GM10266 (cell line): ENCODE data around the gene OR2B3.

Experiments used
- DNase-seq: peaks from one replicate; pipeline ENCODE4 v3.0.0; 2012; ENCODE audit errors: extremely low spot score
- TF ChIP-seq, protein P1 (sequence below): IDR thresholded peaks from 2 replicates; pipeline ENCODE4 v1.5.1; 2012; ENCODE audit warnings: mild to moderate bottlenecking, low read depth; ENCODE audit not compliant: control insufficient read depth, insufficient read depth; ENCODE audit errors: missing control alignments

The OR2B3 gene

DNA sequence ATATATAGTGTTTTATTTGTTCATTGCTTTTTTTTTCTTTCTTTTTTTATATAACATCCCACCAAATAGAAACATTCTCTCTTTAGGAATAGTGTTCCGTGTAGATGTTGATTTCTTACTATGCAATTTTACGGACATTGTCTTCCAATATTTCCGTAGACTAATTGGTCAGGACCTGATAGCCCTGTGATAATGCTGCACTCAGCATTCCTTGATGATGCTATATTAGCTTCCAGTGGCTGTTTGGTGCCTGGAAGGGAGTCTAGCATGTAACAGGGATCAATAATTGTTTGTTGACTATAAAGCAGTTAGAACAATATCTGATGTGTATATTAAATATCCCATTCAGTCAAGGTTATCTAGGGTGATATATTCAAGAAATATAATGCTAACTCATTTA, 35.4 kb downstream of the OR2B3 start:
- DNase-seq: no peak
- TF ChIP-seq, protein P1, sequence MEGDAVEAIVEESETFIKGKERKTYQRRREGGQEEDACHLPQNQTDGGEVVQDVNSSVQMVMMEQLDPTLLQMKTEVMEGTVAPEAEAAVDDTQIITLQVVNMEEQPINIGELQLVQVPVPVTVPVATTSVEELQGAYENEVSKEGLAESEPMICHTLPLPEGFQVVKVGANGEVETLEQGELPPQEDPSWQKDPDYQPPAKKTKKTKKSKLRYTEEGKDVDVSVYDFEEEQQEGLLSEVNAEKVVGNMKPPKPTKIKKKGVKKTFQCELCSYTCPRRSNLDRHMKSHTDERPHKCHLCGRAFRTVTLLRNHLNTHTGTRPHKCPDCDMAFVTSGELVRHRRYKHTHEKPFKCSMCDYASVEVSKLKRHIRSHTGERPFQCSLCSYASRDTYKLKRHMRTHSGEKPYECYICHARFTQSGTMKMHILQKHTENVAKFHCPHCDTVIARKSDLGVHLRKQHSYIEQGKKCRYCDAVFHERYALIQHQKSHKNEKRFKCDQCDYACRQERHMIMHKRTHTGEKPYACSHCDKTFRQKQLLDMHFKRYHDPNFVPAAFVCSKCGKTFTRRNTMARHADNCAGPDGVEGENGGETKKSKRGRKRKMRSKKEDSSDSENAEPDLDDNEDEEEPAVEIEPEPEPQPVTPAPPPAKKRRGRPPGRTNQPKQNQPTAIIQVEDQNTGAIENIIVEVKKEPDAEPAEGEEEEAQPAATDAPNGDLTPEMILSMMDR: no peak

DNA sequence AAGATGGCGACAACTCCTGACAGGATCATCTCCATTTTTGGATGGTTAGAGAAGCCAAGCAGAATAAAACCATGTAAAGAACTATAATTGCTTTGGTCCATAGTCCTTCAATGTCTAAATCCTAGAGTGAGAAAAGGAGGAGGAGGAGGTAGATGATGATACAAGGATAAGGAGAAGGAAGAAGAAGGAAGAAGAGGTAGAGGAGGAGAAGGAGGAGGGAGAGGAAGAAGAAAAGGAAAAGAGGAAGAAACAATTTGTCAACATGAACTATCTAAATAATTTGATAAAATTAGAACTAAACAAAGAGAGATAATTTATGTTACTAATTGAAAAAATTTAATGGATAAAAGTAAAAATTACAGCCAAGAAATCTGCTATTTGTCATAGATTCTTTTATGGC, 42.0 kb downstream of the OR2B3 start, which contains the start of gene OR2W1:
TSS of gene OR2W1 (minus strand) at position 101 of the 400 bp plus-strand sequence. CDS start at position 101, 0 bp downstream.
- TF ChIP-seq, protein P1: no peak
- no peak for DNase-seq
